Smooth muscle cell (in vitro differentiated cells): ENCODE data around the gene SYTL2. TPM values are rescaled to one million over a fixed set of nuclear protein-coding genes. Genes with fewer than 3 reads are reported as not detected.

Experiments
- DNase-seq: peaks from one replicate; lab custom pipeline; 2025; ENCODE audit not compliant: unreplicated experiment; lab: John Stamatoyannopoulos, UW
- H2AFZ ChIP-seq: fragments of 200-600 bp; sonication (generic); 2 replicates; pipeline ENCODE4 v1.6.0; 2016; ENCODE audit warnings: antibody characterized with exemption, low read depth, mild to moderate bottlenecking
- H3F3A ChIP-seq: fragments of 200-600 bp; sonication (generic); 2 replicates; pipeline ENCODE4 v1.6.0; 2017; ENCODE audit warnings: antibody characterized with exemption, low read depth
- H3K27ac ChIP-seq: fragments of 200-600 bp; sonication (generic); 2 replicates; pipeline ENCODE4 v1.5.1; 2016; ENCODE audit warnings: low read depth, mild to moderate bottlenecking
- H3K27me3 ChIP-seq: fragments of 200-600 bp; sonication (generic); 2 replicates; pipeline ENCODE4 v1.6.1; 2016; ENCODE audit warnings: low read depth, mild to moderate bottlenecking
- H3K36me3 ChIP-seq: fragments of 200-600 bp; sonication (generic); 2 replicates; pipeline ENCODE4 v1.5.1; 2016; ENCODE audit warnings: low read depth
- H3K4me1 ChIP-seq: fragments of 200-600 bp; sonication (generic); 2 replicates; pipeline ENCODE4 v1.5.1; 2016; ENCODE audit warnings: low read depth
- H3K4me2 ChIP-seq: fragments of 200-600 bp; sonication (generic); 2 replicates; pipeline ENCODE4 v1.6.0; 2016; ENCODE audit warnings: mild to moderate bottlenecking
- H3K4me3 ChIP-seq: fragments of 200-600 bp; sonication (generic); 2 replicates; pipeline ENCODE4 v1.5.1; 2016; ENCODE audit warnings: mild to moderate bottlenecking
- H3K79me2 ChIP-seq: fragments of 200-600 bp; sonication (generic); 2 replicates; pipeline ENCODE4 v1.6.0; 2016; ENCODE audit warnings: low read depth, mild to moderate bottlenecking
- H3K9ac ChIP-seq: fragments of 200-600 bp; sonication (generic); 2 replicates; pipeline ENCODE4 v1.6.0; 2016; ENCODE audit warnings: low read depth
- H3K9me3 ChIP-seq: fragments of 200-600 bp; sonication (generic); replicated peaks from 2 replicates; pipeline ENCODE4 v1.5.1; 2016; ENCODE audit warnings: low read depth
- H4K20me1 ChIP-seq: fragments of 200-600 bp; sonication (generic); 2 replicates; pipeline ENCODE4 v1.6.0; 2016; ENCODE audit warnings: low read depth
- WGBS: methylation state at CpG from one replicate; pipeline ENCODE4 v1.1.7; 2016; ENCODE audit warnings: low lambda C conversion rate; 5-methylcytosine and 5-hydroxymethylcytosine counted together
- polyA plus RNA-seq: library from polyadenylated mRNA; unstranded; fragments of >200 nt; fragmentation: Nextera tagmentation; extraction: Ambion mirVana; gene quantifications from 2 replicates; pipeline ENCODE4 v1.2.1, GENCODE V29; 2016
- total RNA-seq: library from RNA; depleted of rRNA; stranded (reverse); fragments of >200 nt; gene quantifications from 2 replicates; pipeline ENCODE4 v1.2.3, GENCODE V29; 2014
- TF ChIP-seq, protein P1 (sequence below): fragments of 200-600 bp; sonication (generic); IDR thresholded peaks from 2 replicates; pipeline ENCODE4 v1.5.1; 2017; ENCODE audit warnings: borderline replicate concordance, mild to moderate bottlenecking, antibody characterized with exemption; ENCODE audit not compliant: insufficient read depth, poor library complexity, severe bottlenecking

SYTL2 gene
- total and polyA plus RNA-seq, 2 experiments from 2014 or later, result 10.4 to 50.7 TPM

DNA sequence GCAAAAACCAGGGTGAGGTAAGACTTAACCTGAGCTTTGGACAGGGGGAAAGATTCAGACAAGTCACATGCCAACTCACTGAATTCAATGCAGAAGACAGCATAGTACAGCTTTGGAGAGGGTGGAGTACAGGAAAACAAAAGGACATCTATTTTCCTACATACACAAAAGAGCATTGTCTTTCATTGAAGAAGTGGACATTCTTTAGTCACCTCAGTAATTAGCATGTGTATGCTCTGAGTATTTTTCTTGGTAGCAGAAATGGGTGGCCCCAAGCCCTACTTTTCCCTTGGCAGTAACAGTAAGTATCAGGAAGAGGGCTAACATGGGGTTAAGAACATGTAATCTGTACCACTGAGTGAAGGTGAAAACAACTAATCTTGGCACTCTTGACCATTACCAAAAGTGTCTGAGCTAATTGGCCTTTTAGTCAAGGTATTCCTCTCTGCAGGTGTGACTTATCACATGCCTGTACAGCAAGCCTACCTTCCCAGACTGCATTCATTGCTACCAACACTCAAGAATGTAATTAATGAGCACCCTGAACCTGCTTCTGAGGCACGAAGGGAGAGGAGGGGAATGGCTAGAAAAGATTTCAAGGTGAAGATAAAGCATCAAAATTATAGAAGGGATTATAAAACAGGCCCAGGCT lies 33.9 kb downstream of the SYTL2 start:
- 65% methylated on average over 1 of the region's 1 CpG for WGBS
- TF ChIP-seq, protein P1, sequence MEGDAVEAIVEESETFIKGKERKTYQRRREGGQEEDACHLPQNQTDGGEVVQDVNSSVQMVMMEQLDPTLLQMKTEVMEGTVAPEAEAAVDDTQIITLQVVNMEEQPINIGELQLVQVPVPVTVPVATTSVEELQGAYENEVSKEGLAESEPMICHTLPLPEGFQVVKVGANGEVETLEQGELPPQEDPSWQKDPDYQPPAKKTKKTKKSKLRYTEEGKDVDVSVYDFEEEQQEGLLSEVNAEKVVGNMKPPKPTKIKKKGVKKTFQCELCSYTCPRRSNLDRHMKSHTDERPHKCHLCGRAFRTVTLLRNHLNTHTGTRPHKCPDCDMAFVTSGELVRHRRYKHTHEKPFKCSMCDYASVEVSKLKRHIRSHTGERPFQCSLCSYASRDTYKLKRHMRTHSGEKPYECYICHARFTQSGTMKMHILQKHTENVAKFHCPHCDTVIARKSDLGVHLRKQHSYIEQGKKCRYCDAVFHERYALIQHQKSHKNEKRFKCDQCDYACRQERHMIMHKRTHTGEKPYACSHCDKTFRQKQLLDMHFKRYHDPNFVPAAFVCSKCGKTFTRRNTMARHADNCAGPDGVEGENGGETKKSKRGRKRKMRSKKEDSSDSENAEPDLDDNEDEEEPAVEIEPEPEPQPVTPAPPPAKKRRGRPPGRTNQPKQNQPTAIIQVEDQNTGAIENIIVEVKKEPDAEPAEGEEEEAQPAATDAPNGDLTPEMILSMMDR, result no peak
- H3K9ac ChIP-seq, result no peak overlapping the region
- H2AFZ ChIP-seq, result no peak overlapping the region
- peak overlapping the region; percentile 6 for H3K27ac ChIP-seq
- no peak for DNase-seq
- no peak overlapping the region for H3K4me2 ChIP-seq
- H3K79me2 ChIP-seq, result no peaks in the 10 kb centered on the region
- H3F3A ChIP-seq, result peaks cover 14% of the 10 kb centered on the region
- H3K4me1 ChIP-seq, result peaks cover 22% of the 10 kb centered on the region
- H3K9me3 ChIP-seq, result no peaks in the 10 kb centered on the region
- H4K20me1 ChIP-seq, result no peaks in the 10 kb centered on the region
- H3K27me3 ChIP-seq, result no peaks in the 10 kb centered on the region
- no peaks in the 10 kb centered on the region for H3K36me3 ChIP-seq
- no peak overlapping the region for H3K4me3 ChIP-seq

DNA sequence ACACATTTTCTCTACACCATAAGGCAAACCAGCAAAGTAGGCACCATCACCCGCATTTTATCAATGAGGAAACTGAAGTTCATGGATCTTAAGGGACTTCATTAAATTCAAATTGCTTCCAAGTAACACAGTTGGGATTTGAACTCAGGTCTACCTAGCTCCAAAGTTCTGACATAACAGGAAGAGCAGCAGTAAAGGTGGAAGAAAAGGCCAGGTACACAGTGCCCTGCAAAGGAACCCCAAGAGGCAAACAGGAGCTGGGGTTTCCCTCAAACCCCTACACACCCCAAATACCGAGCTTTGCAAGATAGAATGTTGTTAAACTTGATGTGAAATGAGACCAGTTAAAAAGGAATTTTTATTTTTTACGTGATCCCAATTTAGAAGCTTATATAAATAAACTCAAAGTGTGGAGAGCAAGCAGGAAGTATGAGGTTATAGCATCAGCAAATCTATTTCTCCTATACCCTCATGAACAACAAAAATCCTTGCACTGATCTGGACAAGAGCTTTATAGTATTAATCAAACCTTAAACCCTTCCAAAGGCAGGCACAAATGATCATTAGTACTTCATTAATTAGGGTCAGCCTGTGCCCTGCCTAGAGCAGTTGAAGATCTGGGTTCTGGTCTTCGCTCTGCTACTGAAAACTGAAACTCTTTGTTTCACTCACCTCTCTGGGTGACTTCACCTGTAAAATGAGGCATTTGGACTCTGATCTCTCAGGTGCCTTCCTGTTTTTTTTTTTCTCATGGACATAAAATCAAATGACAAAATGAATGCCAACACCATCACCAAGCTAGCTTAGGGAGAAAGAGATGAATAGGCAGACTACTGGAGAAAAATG lies 36.5 kb downstream of the SYTL2 start:
- TF ChIP-seq, protein P1, result no peak
- no peak overlapping the region for H3K4me3 ChIP-seq
- H3K4me2 ChIP-seq, result no peak overlapping the region
- peaks cover 10% of the 10 kb centered on the region for H3K4me1 ChIP-seq
- no peaks in the 10 kb centered on the region for H4K20me1 ChIP-seq
- H2AFZ ChIP-seq, result no peak overlapping the region
- no peak overlapping the region for H3K27ac ChIP-seq
- peaks cover 16% of the 10 kb centered on the region for H3F3A ChIP-seq
- 92% methylated on average over 4 of the region's 4 CpGs for WGBS
- no peaks in the 10 kb centered on the region for H3K9me3 ChIP-seq
- H3K79me2 ChIP-seq, result no peaks in the 10 kb centered on the region
- no peak overlapping the region for H3K9ac ChIP-seq
- no peaks in the 10 kb centered on the region for H3K36me3 ChIP-seq
- no peaks in the 10 kb centered on the region for H3K27me3 ChIP-seq
- no peak for DNase-seq

DNA sequence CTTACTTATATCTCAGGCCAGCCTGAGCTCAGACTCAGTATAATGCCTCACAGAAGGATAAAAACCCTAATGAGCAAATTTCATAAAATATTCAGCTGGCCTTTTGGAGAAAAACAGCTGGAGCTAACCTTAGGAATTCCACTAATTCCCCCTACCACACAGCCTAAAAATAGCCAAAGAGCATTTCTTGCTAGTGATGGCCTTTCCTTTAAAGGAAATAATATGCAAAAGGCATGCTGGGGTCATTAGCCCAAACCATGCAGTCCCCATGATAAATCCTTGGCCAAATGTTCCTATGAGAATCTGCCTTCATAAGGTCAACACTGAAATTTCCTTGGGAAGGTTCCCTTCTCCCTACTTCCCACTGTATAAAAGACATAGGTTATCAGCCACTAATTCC lies 38.2 kb downstream of the SYTL2 start:
- TF ChIP-seq, protein P1, result no peak
- no peaks in the 10 kb centered on the region for H3K9me3 ChIP-seq
- peaks cover 10% of the 10 kb centered on the region for H3K4me1 ChIP-seq
- H3K4me3 ChIP-seq, result no peak overlapping the region
- H3K27me3 ChIP-seq, result no peaks in the 10 kb centered on the region
- H3K9ac ChIP-seq, result no peak overlapping the region
- H3F3A ChIP-seq, result peaks cover 16% of the 10 kb centered on the region
- H3K36me3 ChIP-seq, result no peaks in the 10 kb centered on the region
- H3K79me2 ChIP-seq, result no peaks in the 10 kb centered on the region
- no peak overlapping the region for H2AFZ ChIP-seq
- no peak for DNase-seq
- peak overlapping the region; percentile 55 for H3K27ac ChIP-seq
- no peaks in the 10 kb centered on the region for H4K20me1 ChIP-seq
- peak overlapping the region; percentile 67 for H3K4me2 ChIP-seq
